ENCODE measurements around the gene TFAP2A.

DNA sequence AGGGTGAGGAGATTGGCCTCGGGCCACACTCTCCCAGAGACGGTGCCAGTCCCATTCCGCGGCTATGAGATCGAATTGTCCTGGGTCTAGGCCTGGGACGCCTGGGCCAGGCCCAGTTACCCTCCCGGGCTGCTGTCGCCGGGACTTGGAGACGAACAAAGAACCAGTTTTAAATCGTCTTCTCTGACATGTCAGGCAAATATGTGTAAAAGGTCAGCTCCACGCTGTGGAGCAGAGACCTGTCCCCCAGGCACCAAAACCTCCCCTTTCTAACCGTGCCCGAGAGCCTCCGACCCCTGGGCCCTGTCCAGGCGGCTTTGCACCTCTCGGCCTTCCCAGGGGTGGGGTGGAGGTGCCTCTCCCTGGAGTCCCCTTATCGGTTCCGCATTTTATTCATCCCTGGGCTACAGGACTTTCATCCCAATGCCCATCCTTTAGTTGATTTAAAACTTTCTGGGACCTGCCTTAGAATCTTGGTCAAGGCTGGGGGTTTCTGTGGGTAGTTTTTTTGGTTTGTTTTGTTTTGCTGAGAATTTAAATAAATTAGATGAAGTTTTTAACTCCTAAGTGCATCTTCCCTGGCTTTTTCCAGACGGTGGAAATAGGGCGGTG is 5.8 kb upstream of the TFAP2A start:
- TF ChIP-seq, protein P1, sequence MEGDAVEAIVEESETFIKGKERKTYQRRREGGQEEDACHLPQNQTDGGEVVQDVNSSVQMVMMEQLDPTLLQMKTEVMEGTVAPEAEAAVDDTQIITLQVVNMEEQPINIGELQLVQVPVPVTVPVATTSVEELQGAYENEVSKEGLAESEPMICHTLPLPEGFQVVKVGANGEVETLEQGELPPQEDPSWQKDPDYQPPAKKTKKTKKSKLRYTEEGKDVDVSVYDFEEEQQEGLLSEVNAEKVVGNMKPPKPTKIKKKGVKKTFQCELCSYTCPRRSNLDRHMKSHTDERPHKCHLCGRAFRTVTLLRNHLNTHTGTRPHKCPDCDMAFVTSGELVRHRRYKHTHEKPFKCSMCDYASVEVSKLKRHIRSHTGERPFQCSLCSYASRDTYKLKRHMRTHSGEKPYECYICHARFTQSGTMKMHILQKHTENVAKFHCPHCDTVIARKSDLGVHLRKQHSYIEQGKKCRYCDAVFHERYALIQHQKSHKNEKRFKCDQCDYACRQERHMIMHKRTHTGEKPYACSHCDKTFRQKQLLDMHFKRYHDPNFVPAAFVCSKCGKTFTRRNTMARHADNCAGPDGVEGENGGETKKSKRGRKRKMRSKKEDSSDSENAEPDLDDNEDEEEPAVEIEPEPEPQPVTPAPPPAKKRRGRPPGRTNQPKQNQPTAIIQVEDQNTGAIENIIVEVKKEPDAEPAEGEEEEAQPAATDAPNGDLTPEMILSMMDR (IDR thresholded peaks at IDR 0.05; ENCODE audit: insufficient read depth, low read length, poor library complexity, severe bottlenecking): no peak
- no peak for TF ChIP-seq EZH2phosphoT487 (conservative IDR thresholded peaks at IDR 0.05; ENCODE audit: low read length)

All from SU-DHL-6 (cell line).